Measurements from ENCODE around the gene KANSL2. TPM values are rescaled to one million over a fixed set of nuclear protein-coding genes. Genes with fewer than 3 reads are reported as not detected.

KANSL2 gene
- total and polyA plus RNA-seq, 9 of the 15 experiments (the other 6 are each of a cell fraction or from before 2014, with no cell fraction given): 41.1 to 89.8 (median 55.4) TPM

- TF ChIP-seq PRDM10 (IDR thresholded peaks at IDR 0.05; ENCODE audit: partially characterized antibody) (peak; percentile 10), MGA (IDR thresholded peaks at IDR 0.05) (peak; percentile 43; the same call in 1 of the 2 replicates), NONO (IDR thresholded peaks at IDR 0.05; ENCODE audit: low read depth in 2 of 2, low read length in 1 of 2) (peak in 1 of 2 experiments; percentile 7; a peak in 1 of 4 replicates)
Measured at GRCh38 chr12:48717252-48717695, 35.2 kb upstream of the KANSL2 start (continued).

Data from K562 (cell line).